ENCODE measurements around the gene ENO3. TPM values are rescaled to one million over a fixed set of nuclear protein-coding genes. Genes with fewer than 3 reads are reported as not detected.

ENO3 gene
- total RNA-seq, 2 experiments from 2014 or later, result 17.2 to 20.5 TPM

- H3K27ac Mint-ChIP-seq, result peak within 1 kb of the TSS; percentile 69
- Histone ChIP-seq H3K9me3 (ENCODE audit: control insufficient read depth in 1 of 2, insufficient read depth in 1 of 2, low read length in 2 of 2) (no peaks in the 10 kb centered on the region), H3K4me1 (ENCODE audit: insufficient read depth, low read length) (peaks cover 38% of the 10 kb centered on the region), H3K27ac (ENCODE audit: low read depth in 1 of 2, low read length in 2 of 2) (peak within 1 kb of the TSS; percentile 87), H3K27me3 (ENCODE audit: control insufficient read depth in 1 of 2, insufficient read depth in 2 of 2, low read length in 2 of 2) (no peaks in the 10 kb centered on the region), H3K4me3 (ENCODE audit: low read length) (peak within 1 kb of the TSS; percentile 84), H3K36me3 (ENCODE audit: insufficient read depth, low read length) (peaks cover 24% of the 10 kb centered on the region)
- peaks cover 13% of the 10 kb centered on the region for H3K4me1 Mint-ChIP-seq (ENCODE audit: low read depth)
- no peak within 1 kb of the TSS for H3K4me3 Mint-ChIP-seq
- DNase-seq (peak; percentile 88 to 98 (median 93)), ATAC-seq (ENCODE audit: poor library complexity) (peak; percentile 71)
- H3K9me3 Mint-ChIP-seq, result no peaks in the 10 kb centered on the region
- intact Hi-C loops (cut with DNase I, micrococcal nuclease), result loop anchor here (1.0 to 10.0 kb wide), 9 partner anchors 19 to 603 kb away; partner anchors contain the start of genes RNF167 (in 2 of the 2), SLC25A11 (in 2 of the 2), CAMTA2 (in 1 of the 2) and CHRNE (in 1 of the 2)
- ChIA-PET CTCF (interaction anchor here (0.8 to 3.3 kb wide), 11 partner anchors 14 to 224 kb away, joined by 3 to 21 read pairs (median 4); partner anchors contain the start of genes C17orf107, CAMTA2, CHRNE and PFN1), POLR2A (interaction anchor here (0.6 to 9.8 kb wide), 30 partner anchors 8 to 1123 kb away, joined by 3 to 350 read pairs (median 5); partner anchors contain the start of genes ARRB2, C17orf107, CAMTA2 and CHRNE)
- no peaks in the 10 kb centered on the region for H3K27me3 Mint-ChIP-seq
- TF ChIP-seq CTCF (IDR thresholded peaks at IDR 0.05), result peak; percentile 15
- H3K36me3 Mint-ChIP-seq (ENCODE audit: low read depth), result peaks cover 33% of the 10 kb centered on the region
Observed at GRCh38 chr17:4967539-4968485, 16.9 kb downstream of the ENO3 start, which contains the start of gene SPAG7. Gene SPAG7 (minus strand): TSS chr17:4967817. CDS start chr17:4967804, 13 bp downstream.

- Histone ChIP-seq H3K9me3 (ENCODE audit: control insufficient read depth in 1 of 2, insufficient read depth in 1 of 2, low read length in 2 of 2) (no peaks in the 10 kb centered on the region), H3K4me3 (ENCODE audit: low read length) (peak overlapping the region; percentile 84), H3K36me3 (ENCODE audit: insufficient read depth, low read length) (peaks cover 31% of the 10 kb centered on the region), H3K27me3 (ENCODE audit: control insufficient read depth in 1 of 2, insufficient read depth in 2 of 2, low read length in 2 of 2) (no peaks in the 10 kb centered on the region), H3K4me1 (ENCODE audit: insufficient read depth, low read length) (peaks cover 38% of the 10 kb centered on the region), H3K27ac (ENCODE audit: low read depth in 1 of 2, low read length in 2 of 2) (peak overlapping the region; percentile 87)
- Mint-ChIP-seq H3K27me3 (no peaks in the 10 kb centered on the region), H3K9me3 (no peaks in the 10 kb centered on the region), H3K4me1 (ENCODE audit: low read depth) (peaks cover 13% of the 10 kb centered on the region), H3K27ac (no peak overlapping the region), H3K36me3 (ENCODE audit: low read depth) (peaks cover 39% of the 10 kb centered on the region), H3K4me3 (peak overlapping the region; percentile 78)
- intact Hi-C loops (cut with DNase I, micrococcal nuclease), result loop anchor here (1.0 to 10.0 kb wide), 5 partner anchors 29 to 604 kb away; partner anchors contain the start of genes CHRNE (in 1 of the 2), INCA1 (in 1 of the 2), KIF1C (in 1 of the 2) and PSMB6 (in 1 of the 2)
- no peak for TF ChIP-seq CTCF (IDR thresholded peaks at IDR 0.05)
- ATAC-seq (ENCODE audit: poor library complexity) (no peak), DNase-seq (no peak)
- ChIA-PET POLR2A (interaction anchor here (2.5 to 9.8 kb wide), 10 partner anchors 11 to 80 kb away, joined by 8 to 350 read pairs (median 33); partner anchors contain the start of genes C17orf107, CAMTA2, CHRNE and ENO3), CTCF (interaction anchor here (0.9 to 3.3 kb wide), 7 partner anchors 15 to 95 kb away, joined by 3 to 21 read pairs (median 7); partner anchors contain the start of genes CAMTA2, CHRNE, PFN1 and RNF167)
Observed at GRCh38 chr17:4968486-4969046, 17.6 kb downstream of the ENO3 start.
